DND-41 (cell line): Measurements from ENCODE around the gene TRIL.

Experiments used
- EZH2 ChIP-seq: IDR thresholded peaks from 3 replicates; pipeline ENCODE4 v1.6.1; 2012; ENCODE audit warnings: borderline replicate concordance, low read depth, mild to moderate bottlenecking, moderate library complexity, low read length, inconsistent platforms; ENCODE audit not compliant: severe bottlenecking
- TF ChIP-seq, protein P1 (sequence below): IDR thresholded peaks from 2 replicates; pipeline ENCODE4 v1.5.1; 2012; ENCODE audit warnings: borderline replicate concordance, low read length, moderate library complexity, mild to moderate bottlenecking; ENCODE audit not compliant: poor library complexity, severe bottlenecking; ENCODE audit errors: extremely low read depth

DNA sequence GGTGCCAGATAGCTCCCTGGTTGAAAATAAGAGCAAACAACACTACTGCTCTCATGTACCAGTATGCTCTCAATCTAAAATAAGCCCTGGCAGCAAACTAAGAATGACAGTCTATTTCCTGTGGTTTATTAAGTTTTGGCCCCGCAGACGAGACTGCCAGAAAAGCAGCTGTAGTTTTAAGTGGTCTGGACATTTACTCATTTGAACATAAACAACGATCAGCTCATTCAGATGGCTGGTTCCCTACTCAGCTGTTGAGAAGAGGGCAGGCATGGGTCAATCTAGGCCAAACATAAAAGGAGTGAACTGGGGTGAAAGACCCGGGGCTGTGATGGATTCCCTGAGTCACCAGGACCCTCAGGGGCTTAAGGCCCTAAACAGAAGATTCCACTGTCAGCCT is 4.5 kb downstream of the TRIL start:
- TF ChIP-seq, protein P1, sequence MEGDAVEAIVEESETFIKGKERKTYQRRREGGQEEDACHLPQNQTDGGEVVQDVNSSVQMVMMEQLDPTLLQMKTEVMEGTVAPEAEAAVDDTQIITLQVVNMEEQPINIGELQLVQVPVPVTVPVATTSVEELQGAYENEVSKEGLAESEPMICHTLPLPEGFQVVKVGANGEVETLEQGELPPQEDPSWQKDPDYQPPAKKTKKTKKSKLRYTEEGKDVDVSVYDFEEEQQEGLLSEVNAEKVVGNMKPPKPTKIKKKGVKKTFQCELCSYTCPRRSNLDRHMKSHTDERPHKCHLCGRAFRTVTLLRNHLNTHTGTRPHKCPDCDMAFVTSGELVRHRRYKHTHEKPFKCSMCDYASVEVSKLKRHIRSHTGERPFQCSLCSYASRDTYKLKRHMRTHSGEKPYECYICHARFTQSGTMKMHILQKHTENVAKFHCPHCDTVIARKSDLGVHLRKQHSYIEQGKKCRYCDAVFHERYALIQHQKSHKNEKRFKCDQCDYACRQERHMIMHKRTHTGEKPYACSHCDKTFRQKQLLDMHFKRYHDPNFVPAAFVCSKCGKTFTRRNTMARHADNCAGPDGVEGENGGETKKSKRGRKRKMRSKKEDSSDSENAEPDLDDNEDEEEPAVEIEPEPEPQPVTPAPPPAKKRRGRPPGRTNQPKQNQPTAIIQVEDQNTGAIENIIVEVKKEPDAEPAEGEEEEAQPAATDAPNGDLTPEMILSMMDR = no peak
- no peak for TF ChIP-seq EZH2
